IMR-90 (cell line): ENCODE data around the gene SASS6. TPM values are rescaled to one million over a fixed set of nuclear protein-coding genes. Genes with fewer than 3 reads are reported as not detected.

Source experiments
- ATAC-seq: fragments of 200-7000 bp; cut with Tn5 transposase; 2 replicates; pipeline ENCODE4 v1.9.1; 2020; ENCODE audit warnings: low read depth, mild to moderate bottlenecking, moderate library complexity
- BruUV-seq: library from RNA; stranded (reverse); fragments of 400-500 nt; replicated peaks from 2 replicates; lab custom pipeline; 2021; lab: Mats Ljungman, UMichigan
- CTCF ChIA-PET: fragments of 300-600 bp; formaldehyde crosslinking; extraction: SDS; loops from one replicate; lab custom pipeline; 2021; ENCODE audit warnings: antibody characterized with exemption; lab: Yijun Ruan, JAX
- POLR2A ChIA-PET: fragments of 300-600 bp; sonication (Branson Sonifier 250); formaldehyde crosslinking; loops from one replicate; lab custom pipeline; 2022; ENCODE audit warnings: antibody characterized with exemption; ENCODE audit not compliant: unreplicated experiment; lab: Charles Lee
- DNase-seq: peaks from one replicate; pipeline ENCODE4 v3.0.0; 2013
- H2AFZ ChIP-seq: replicated peaks from 2 replicates; pipeline ENCODE3; 2013; ENCODE audit warnings: low read length, mild to moderate bottlenecking; ENCODE audit not compliant: poor library complexity
- H2AK5ac ChIP-seq: 2 replicates; pipeline ENCODE4 v1.6.1; 2013; ENCODE audit warnings: low read depth, low read length, inconsistent platforms
- H2AK9ac ChIP-seq: replicated peaks from 2 replicates; pipeline ENCODE3; 2013; ENCODE audit warnings: mild to moderate bottlenecking, low read depth, low read length, moderate library complexity; ENCODE audit not compliant: poor library complexity
- H2BK120ac ChIP-seq: 2 replicates; pipeline ENCODE4 v1.6.1; 2013; ENCODE audit warnings: low read depth, low read length, inconsistent platforms
- H2BK15ac ChIP-seq: 3 replicates; pipeline ENCODE4 v1.6.1; 2013; ENCODE audit warnings: low read depth, low read length, inconsistent platforms
- H2BK20ac ChIP-seq: 2 replicates; pipeline ENCODE4 v1.6.1; 2013; ENCODE audit warnings: low read depth, mild to moderate bottlenecking, inconsistent platforms, low read length, moderate library complexity
- H2BK5ac ChIP-seq: 2 replicates; pipeline ENCODE4 v1.6.1; 2013; ENCODE audit warnings: mild to moderate bottlenecking, low read depth, low read length, inconsistent platforms; ENCODE audit not compliant: poor library complexity, severe bottlenecking
- H3K14ac ChIP-seq: replicated peaks from 2 replicates; pipeline ENCODE4 v1.6.1; 2013; ENCODE audit warnings: low read depth, low read length, inconsistent platforms
- H3K18ac ChIP-seq: 2 replicates; pipeline ENCODE4 v1.6.1; 2013; ENCODE audit warnings: low read depth, low read length, control low read depth
- H3K23ac ChIP-seq: 2 replicates; pipeline ENCODE4 v1.6.1; 2013; ENCODE audit warnings: low read depth, low read length, inconsistent platforms
- H3K27ac ChIP-seq: 2 replicates; pipeline ENCODE4 v1.5.1; 2013; ENCODE audit warnings: mild to moderate bottlenecking, control low read depth, low read length; ENCODE audit not compliant: insufficient read depth
- H3K27me3 ChIP-seq: 2 replicates; pipeline ENCODE4 v1.6.1; 2013; ENCODE audit warnings: low read length; ENCODE audit not compliant: control insufficient read depth, insufficient read depth
- H3K36me3 ChIP-seq: 2 replicates; pipeline ENCODE4 v1.6.1; 2013; ENCODE audit warnings: low read length, mixed read lengths; ENCODE audit not compliant: control insufficient read depth, insufficient read depth
- H3K4ac ChIP-seq: 2 replicates; pipeline ENCODE4 v1.6.1; 2013; ENCODE audit warnings: low read depth, low read length, inconsistent platforms
- H3K4me1 ChIP-seq: 2 replicates; pipeline ENCODE4 v1.6.1; 2013; ENCODE audit warnings: low read length, mixed read lengths; ENCODE audit not compliant: control insufficient read depth, insufficient read depth
- H3K4me2 ChIP-seq: 2 replicates; pipeline ENCODE4 v1.6.1; 2013; ENCODE audit warnings: low read depth, mild to moderate bottlenecking, control low read depth, low read length, moderate library complexity
- H3K4me3 ChIP-seq: 2 replicates; pipeline ENCODE4 v1.5.1; 2013; ENCODE audit warnings: low read depth, mild to moderate bottlenecking, control low read depth, low read length, moderate library complexity; ENCODE audit not compliant: insufficient read depth
- H3K56ac ChIP-seq: 2 replicates; pipeline ENCODE4 v1.6.1; 2013; ENCODE audit warnings: low read length, inconsistent platforms; ENCODE audit not compliant: insufficient read depth; ENCODE audit errors: extremely low read depth
- H3K79me1 ChIP-seq, 2 experiments: 2 replicates each; pipeline ENCODE4 v1.6.1; 2013; ENCODE audit warnings: low read length in 2 of 2, inconsistent platforms in 1 of 2, low read depth in 1 of 2
- H3K9ac ChIP-seq: 2 replicates; pipeline ENCODE4 v1.6.1; 2013; ENCODE audit warnings: low read depth, low read length, control low read depth
- H3K9me1 ChIP-seq: 2 replicates; pipeline ENCODE4 v1.6.1; 2013; ENCODE audit warnings: low read length, inconsistent platforms; ENCODE audit not compliant: insufficient read depth
- H3K9me3 ChIP-seq: 2 replicates; pipeline ENCODE4 v1.6.1; 2013; ENCODE audit warnings: low read length; ENCODE audit not compliant: control insufficient read depth, insufficient read depth
- H4K20me1 ChIP-seq: 2 replicates; pipeline ENCODE4 v1.6.1; 2013; ENCODE audit warnings: low read length, inconsistent platforms; ENCODE audit not compliant: insufficient read depth
- H4K5ac ChIP-seq: 2 replicates; pipeline ENCODE4 v1.6.1; 2013; ENCODE audit warnings: mild to moderate bottlenecking, low read depth, low read length, control low read depth
- H4K8ac ChIP-seq, 2 experiments: 2 replicates each; pipeline ENCODE4 v1.6.1; 2013; ENCODE audit warnings: low read depth in 2 of 2, low read length in 2 of 2, control low read depth in 1 of 2, inconsistent platforms in 1 of 2
- H4K91ac ChIP-seq: 2 replicates; pipeline ENCODE4 v1.6.1; 2013; ENCODE audit warnings: low read depth, low read length, inconsistent platforms; ENCODE audit not compliant: insufficient read depth
- CHD1 ChIP-seq: IDR thresholded peaks from 2 replicates; pipeline ENCODE4 v1.6.1; 2012; ENCODE audit warnings: low read depth, low read length, improper control_type of control experiment
- ELK1 ChIP-seq: fragments of 150-350 bp; IDR thresholded peaks from 2 replicates; pipeline ENCODE4 v1.6.1; 2016; ENCODE audit warnings: low read depth, mild to moderate bottlenecking, low read length, moderate library complexity, borderline replicate concordance
- WGBS, 2 experiments: methylation state at CpG; one replicate each; pipeline versions ENCODE4 v1.1.5 to v1.1.7; 2013; ENCODE audit warnings: missing lambda C conversion rate in 2 of 2; ENCODE audit not compliant: insufficient read length in 1 of 2; ENCODE audit errors: extremely low coverage in 2 of 2; 5-methylcytosine and 5-hydroxymethylcytosine counted together
- dilution Hi-C: fragments of 300-500 bp; cut with HindIII; formaldehyde crosslinking; loops from one replicate; pipeline ENCODE4 v1.14.3; 2018; ENCODE audit warnings: low sequenced_read_pairs; ENCODE audit not compliant: unreplicated experiment
- in situ Hi-C: fragments of 300-500 bp; cut with MboI; formaldehyde crosslinking; loops from 3 replicates; pipeline ENCODE4 v1.14.3; 2019; ENCODE audit warnings: low sequenced_read_pairs, inconsistent platforms, mixed read lengths
- intact Hi-C: fragments of 100-400 bp; cut with micrococcal nuclease; formaldehyde crosslinking; loops from 2 replicates; pipeline ENCODE4 v1.10.0; 2022
- polyA plus RNA-seq, 3 experiments: library from polyadenylated mRNA; depleted of rRNA; stranded (reverse); fragments of >200 nt; gene quantifications; 2 replicates each; pipeline ENCODE4 v1.2.3, GENCODE V29; 2012; ENCODE audit warnings: low replicate concordance in 1 of 3
- total RNA-seq: library from RNA; depleted of rRNA; stranded (reverse); fragments of >200 nt; gene quantifications from 2 replicates; pipeline ENCODE4 v1.2.3, GENCODE V29; 2012

The SASS6 gene
- total and polyA plus RNA-seq, 2 of the 4 experiments (the other 2 are of a cell fraction), result 1.1 to 2.7 TPM

DNA sequence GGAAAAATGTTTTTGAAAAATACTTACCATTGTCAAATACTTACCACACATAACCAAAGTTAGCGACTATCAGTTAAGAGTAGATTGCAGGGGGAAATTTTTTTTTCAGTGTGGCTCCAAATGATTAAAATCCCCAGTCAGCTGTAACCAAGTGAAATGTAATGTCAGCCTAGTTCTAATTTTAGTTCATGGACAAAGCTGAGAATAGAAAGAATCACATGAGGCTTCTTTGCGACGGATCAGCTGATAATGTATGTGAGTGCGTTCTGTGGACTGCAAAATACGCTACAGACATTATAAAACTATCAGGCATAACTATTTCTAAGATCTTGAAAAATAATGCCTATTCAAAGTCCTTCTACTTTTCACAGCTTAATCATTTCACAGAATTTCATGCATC, 45.4 kb upstream of the SASS6 start, which contains the start of gene LRRC39:
LRRC39 (minus strand) TSS at position 166 of the 400 bp plus-strand sequence. CDS start 9,740 bp downstream, outside the sequence.
- H3K9ac ChIP-seq, result no peak within 1 kb of the TSS
- BruUV-seq, result no TSS peak
- DNase-seq (no peak), ATAC-seq (no peak)
- H2AK9ac ChIP-seq, result no peak within 1 kb of the TSS
- H4K20me1 ChIP-seq, result no peaks in the 10 kb centered on the region
- H2BK120ac ChIP-seq, result no peak within 1 kb of the TSS
- no peaks in the 10 kb centered on the region for H3K36me3 ChIP-seq
- WGBS, 2 experiments, result no CpG with 5 or more reads among the region's 5 CpGs
- no peaks in the 10 kb centered on the region for H3K9me1 ChIP-seq
- intact Hi-C loops, result no loop called here
- no peaks in the 10 kb centered on the region for H3K27me3 ChIP-seq
- H3K18ac ChIP-seq, result no peak within 1 kb of the TSS
- H2AFZ ChIP-seq, result no peak within 1 kb of the TSS
- in situ Hi-C loops, result no loop called here
- H3K4me2 ChIP-seq, result no peak within 1 kb of the TSS
- no peak within 1 kb of the TSS for H3K4me3 ChIP-seq
- no peak within 1 kb of the TSS for H4K8ac ChIP-seq
- H3K4ac ChIP-seq, result no peak within 1 kb of the TSS
- H3K79me1 ChIP-seq, result no peaks in the 10 kb centered on the region
- H2AK5ac ChIP-seq, result no peak within 1 kb of the TSS
- H3K14ac ChIP-seq, result no peak within 1 kb of the TSS
- H4K91ac ChIP-seq, result no peak within 1 kb of the TSS
- H3K23ac ChIP-seq, result no peak within 1 kb of the TSS
- no peak within 1 kb of the TSS for H2BK20ac ChIP-seq
- ChIA-PET POLR2A (no interaction called here), CTCF (no interaction called here)
- no peak within 1 kb of the TSS for H2BK5ac ChIP-seq
- no peak within 1 kb of the TSS for H3K56ac ChIP-seq
- H2BK15ac ChIP-seq, result no peak within 1 kb of the TSS
- no peak for TF ChIP-seq CHD1
- TF ChIP-seq ELK1, result no peak
- no peaks in the 10 kb centered on the region for H3K9me3 ChIP-seq
- dilution Hi-C loops, result no loop called here
- no peak within 1 kb of the TSS for H3K27ac ChIP-seq
- H4K5ac ChIP-seq, result no peak within 1 kb of the TSS
- no peaks in the 10 kb centered on the region for H3K4me1 ChIP-seq
